Activated CD4-positive, alpha-beta T cell treated with anti-CD3 and anti-CD28 coated beads, Interleukin-2, Interleukin-6, amounts not matched to agents 100 ng/mL and 50 ng/mL, durations not matched to agents 16 hours and 8 hours (primary cell): Measurements from ENCODE around the gene PRDM15.

Experiments used
- DNase-seq: peaks from one replicate; pipeline ENCODE4 v3.0.0-alpha.2; 2020

Gene PRDM15

GRCh38 chr21:41885341-41886024 lies 6.3 kb upstream of the PRDM15 start:
- DNase-seq: no peak

GRCh38 chr21:41884501-41885030 lies 5.4 kb upstream of the PRDM15 start:
- DNase-seq: no peak

GRCh38 chr21:41883582-41883981 lies 4.4 kb upstream of the PRDM15 start:
- DNase-seq: no peak

- DNase-seq: no peak
Observed at GRCh38 chr21:41881051-41881450, 1.9 kb upstream of the PRDM15 start.

- DNase-seq: no peak
Observed at GRCh38 chr21:41880153-41880552, 1.0 kb upstream of the PRDM15 start.

- DNase-seq: peak; percentile 81
Observed at GRCh38 chr21:41878831-41879189, 334 bp downstream of the PRDM15 start.

- peak; percentile 30 for DNase-seq
Observed at GRCh38 chr21:41877901-41878830, 978 bp downstream of the PRDM15 start.

- DNase-seq: peak; percentile 13
Observed at GRCh38 chr21:41876928-41877652, 2.1 kb downstream of the PRDM15 start.

GRCh38 chr21:41876396-41876795 lies 2.7 kb downstream of the PRDM15 start:
- no peak for DNase-seq

GRCh38 chr21:41875086-41875485 lies 4.1 kb downstream of the PRDM15 start:
- no peak for DNase-seq

GRCh38 chr21:41874611-41875010 lies 4.5 kb downstream of the PRDM15 start:
- DNase-seq: no peak

GRCh38 chr21:41873426-41873825 lies 5.7 kb downstream of the PRDM15 start:
- DNase-seq: no peak

- DNase-seq: no peak
Observed at GRCh38 chr21:41873005-41873404, 6.1 kb downstream of the PRDM15 start.

- no peak for DNase-seq
Observed at GRCh38 chr21:41871293-41872030, 7.7 kb downstream of the PRDM15 start.

- DNase-seq: no peak
Observed at GRCh38 chr21:41869771-41870170, 9.4 kb downstream of the PRDM15 start.

- no peak for DNase-seq
Observed at GRCh38 chr21:41868062-41868710, 11.0 kb downstream of the PRDM15 start.

- DNase-seq: no peak
Observed at GRCh38 chr21:41867313-41867712, 11.8 kb downstream of the PRDM15 start.

GRCh38 chr21:41866274-41866809 lies 12.8 kb downstream of the PRDM15 start:
- DNase-seq: no peak

- peak; percentile 12 for DNase-seq
Observed at GRCh38 chr21:41865002-41865777, 14.0 kb downstream of the PRDM15 start.

- DNase-seq: no peak
Observed at GRCh38 chr21:41864311-41865001, 14.7 kb downstream of the PRDM15 start.
